Endothelial cell of umbilical vein (primary cell): Measurements from ENCODE around the gene GAA. TPM values are rescaled to one million over a fixed set of nuclear protein-coding genes. Genes with fewer than 3 reads are reported as not detected.

Experiments
- BruUV-seq: library from RNA; stranded (reverse); fragments of 400-500 nt; replicated peaks from 2 replicates; lab custom pipeline; 2021; lab: Mats Ljungman, UMichigan
- CTCF ChIA-PET: fragments of 300-600, 350-600 bp; sonication (Branson Sonifier 250); formaldehyde crosslinking; loops from one replicate; lab custom pipeline; 2021; ENCODE audit warnings: antibody characterized with exemption, inconsistent platforms; lab: Charles Lee
- POLR2A ChIA-PET: fragments of 300-600, 350-600 bp; sonication (Branson Sonifier 250); formaldehyde crosslinking; loops from one replicate; lab custom pipeline; 2021; ENCODE audit warnings: antibody characterized with exemption, inconsistent platforms; lab: Charles Lee
- DNase-seq: peaks from one replicate; pipeline ENCODE4 v3.0.0-alpha.2; 2011; ENCODE audit warnings: low read depth, low spot score
- FAIRE-seq: peaks from 2 replicates; lab custom pipeline; 2011; peaks lifted over from hg19 to GRCh38; lab: Jason Lieb, UNC
- H2AFZ ChIP-seq: 2 replicates; pipeline ENCODE4 v1.6.0; 2012; ENCODE audit warnings: low read depth, low read length, control low read depth, inconsistent platforms
- H3K27ac ChIP-seq: 2 replicates; pipeline ENCODE4 v1.5.1; 2011; ENCODE audit warnings: low read depth, mild to moderate bottlenecking, control low read depth, low read length, moderate library complexity; ENCODE audit not compliant: insufficient read depth
- H3K27me3 ChIP-seq, 2 experiments: 2 replicates each; pipeline versions ENCODE4 v1.6.0 to v1.6.1; 2011; ENCODE audit warnings: low read length in 2 of 2, mixed read lengths in 1 of 2; ENCODE audit not compliant: control insufficient read depth in 2 of 2, insufficient read depth in 2 of 2
- H3K36me3 ChIP-seq, 2 experiments: 2 replicates in 1 of 2; 3 replicates in 1 of 2; pipeline ENCODE4 v1.5.1; 2011; ENCODE audit warnings: low read length in 2 of 2, mild to moderate bottlenecking in 1 of 2, moderate library complexity in 1 of 2; ENCODE audit not compliant: control insufficient read depth in 2 of 2, insufficient read depth in 2 of 2; ENCODE audit errors: extremely low read depth in 1 of 2
- H3K4me1 ChIP-seq: 3 replicates; pipeline ENCODE4 v1.5.1; 2011; ENCODE audit warnings: mild to moderate bottlenecking, low read length; ENCODE audit not compliant: control insufficient read depth, insufficient read depth; ENCODE audit errors: extremely low read depth
- H3K4me2 ChIP-seq: 2 replicates; pipeline ENCODE4 v1.6.1; 2011; ENCODE audit warnings: low read length, control low read depth, mixed read lengths; ENCODE audit not compliant: insufficient read depth
- H3K4me3 ChIP-seq, 3 experiments: fragments of 200-600 bp in 1 of 3; sonication (generic), shearing (Covaris generic) in 1 of 3; replicated peaks in 1 of 3; 2 replicates each; pipeline ENCODE4 v1.5.1; 2011 to 2016; ENCODE audit warnings: control low read depth in 3 of 3, low read length in 3 of 3, mild to moderate bottlenecking in 2 of 3, inconsistent platforms in 1 of 3, low read depth in 1 of 3, moderate library complexity in 1 of 3; ENCODE audit not compliant: insufficient read depth in 1 of 3
- H3K79me2 ChIP-seq: 2 replicates; pipeline ENCODE4 v1.6.0; 2012; ENCODE audit warnings: low read length, inconsistent platforms; ENCODE audit not compliant: control insufficient read depth, insufficient read depth
- H3K9ac ChIP-seq: replicated peaks from 2 replicates; pipeline ENCODE3; 2011; ENCODE audit warnings: low read length, control low read depth; ENCODE audit not compliant: insufficient read depth; ENCODE audit errors: extremely low read depth
- H3K9me1 ChIP-seq: replicated peaks from 3 replicates; pipeline ENCODE4 v1.6.0; 2011; ENCODE audit warnings: mild to moderate bottlenecking, low read length; ENCODE audit not compliant: control insufficient read depth, insufficient read depth; ENCODE audit errors: extremely low read depth
- H3K9me3 ChIP-seq: replicated peaks from 2 replicates; pipeline ENCODE4 v1.5.1; 2012; ENCODE audit warnings: low read length, inconsistent platforms; ENCODE audit not compliant: control insufficient read depth, insufficient read depth
- H4K20me1 ChIP-seq: replicated peaks from 2 replicates; pipeline ENCODE3; 2011; ENCODE audit warnings: mild to moderate bottlenecking, low read length; ENCODE audit not compliant: control insufficient read depth, insufficient read depth; ENCODE audit errors: extremely low read depth
- EZH2 ChIP-seq: IDR thresholded peaks from 2 replicates; pipeline ENCODE4 v1.6.1; 2012; ENCODE audit warnings: borderline replicate concordance, low read depth, mild to moderate bottlenecking, moderate library complexity, low read length, inconsistent platforms; ENCODE audit not compliant: severe bottlenecking
- FOS ChIP-seq: IDR thresholded peaks from 2 replicates; pipeline ENCODE4 v1.6.1; 2011; ENCODE audit warnings: mild to moderate bottlenecking, low read length, moderate library complexity, borderline replicate concordance; ENCODE audit not compliant: insufficient read depth
- GATA2 ChIP-seq: IDR thresholded peaks from 2 replicates; pipeline ENCODE4 v1.7.0; 2011; ENCODE audit warnings: low read depth, mild to moderate bottlenecking, moderate library complexity, mixed read lengths, low read length; ENCODE audit not compliant: insufficient read length, insufficient read depth
- JUN ChIP-seq: IDR thresholded peaks from 2 replicates; pipeline ENCODE4 v1.6.1; 2011; ENCODE audit warnings: borderline replicate concordance, low read depth; ENCODE audit not compliant: insufficient read length, insufficient read depth
- MAX ChIP-seq: IDR thresholded peaks from 2 replicates; pipeline ENCODE4 v1.6.1; 2011; ENCODE audit not compliant: insufficient read depth, insufficient read length
- MYC ChIP-seq: IDR thresholded peaks from one replicate; pipeline ENCODE4 v1.6.1; 2011; ENCODE audit warnings: mild to moderate bottlenecking, low read depth, low read length
- POLR2A ChIP-seq: IDR thresholded peaks from 2 replicates; pipeline ENCODE4 v1.6.1; 2012; ENCODE audit warnings: low read depth, mild to moderate bottlenecking, control low read depth, low read length
- POLR2AphosphoS5 ChIP-seq: IDR thresholded peaks from 2 replicates; pipeline ENCODE4 v1.6.1; 2012; ENCODE audit warnings: low read depth, mild to moderate bottlenecking, control low read depth, low read length, moderate library complexity; ENCODE audit not compliant: insufficient read depth
- dilution Hi-C: fragments of 300-500 bp; cut with MboI; formaldehyde crosslinking; loops from one replicate; pipeline ENCODE4 v1.15.0; 2019; ENCODE audit warnings: low sequenced_read_pairs; ENCODE audit not compliant: extremely low pct_ligation_motif_present
- intact Hi-C: fragments of 100-400 bp; cut with micrococcal nuclease; formaldehyde crosslinking; loops from one replicate; pipeline ENCODE4 v1.10.0; 2022
- polyA plus RNA-seq, 4 experiments: library from polyadenylated mRNA; depleted of rRNA in 3 of 4; stranded (reverse) in 3 of 4; unstranded in 1 of 4; fragments of >200 nt; gene quantifications; 2 replicates each; pipeline versions ENCODE4 v1.2.1 to v1.2.3, GENCODE V29; 2011 to 2012; ENCODE audit warnings: missing spikeins in 1 of 4
- total RNA-seq: library from RNA; stranded (reverse); gene quantifications from 2 replicates; pipeline ENCODE4 v1.2.3, GENCODE V29; 2021
- TF ChIP-seq, protein P1 (sequence below), 2 donors: IDR thresholded peaks; 1 replicate in 1 of 2; 2 replicates in 1 of 2; pipeline ENCODE4 v1.5.1; 2011; ENCODE audit warnings: low read length in 2 of 2, mild to moderate bottlenecking in 2 of 2, moderate library complexity in 2 of 2, control low read depth in 1 of 2, inconsistent platforms in 1 of 2, low read depth in 1 of 2; ENCODE audit not compliant: insufficient read depth in 1 of 2; ENCODE audit errors: extremely low read depth in 1 of 2

GAA gene
- total and polyA plus RNA-seq, 2 donors (not counting 3 experiments of a cell fraction or from before 2014, with no cell fraction given) = 26.3 to 49.7 TPM

DNA sequence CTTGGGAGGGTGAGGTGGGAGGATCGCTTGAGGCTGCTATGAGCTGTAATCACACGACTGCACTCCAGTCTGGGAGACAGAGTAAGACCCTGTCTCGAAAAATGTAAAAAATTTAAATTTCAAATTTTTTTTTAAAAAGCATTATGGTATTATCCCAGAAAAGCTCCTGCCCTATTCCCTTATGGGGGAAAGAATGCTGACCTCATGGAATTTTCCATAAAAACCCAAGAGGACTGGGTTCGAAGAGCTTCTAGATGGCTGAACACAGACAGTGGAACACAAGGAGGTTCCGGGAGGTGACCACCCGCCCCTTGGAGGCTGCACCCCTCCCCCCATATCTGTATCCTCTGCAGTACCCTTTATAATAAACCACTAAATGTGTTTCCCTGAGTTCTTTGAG is 41.5 kb downstream of the GAA start:
- CTCF ChIA-PET = interaction anchor here (1.1 to 2.7 kb wide), 4 partner anchors 9 to 53 kb away, joined by 3 to 7 read pairs (median 5); partner anchors contain the start of gene GAA
- Histone ChIP-seq H3K4me1 (peaks cover 12% of the 10 kb centered on the region), H3K4me3 (no peak overlapping the region), H2AFZ (no peak overlapping the region), H3K9me3 (no peaks in the 10 kb centered on the region), H3K9me1 (no peaks in the 10 kb centered on the region), H3K4me2 (no peak overlapping the region), H3K9ac (no peak overlapping the region), H3K27me3 (no peaks in the 10 kb centered on the region), H4K20me1 (peaks cover 2% of the 10 kb centered on the region), H3K79me2 (peaks cover 37% of the 10 kb centered on the region), H3K36me3 (peaks cover 17 to 34% of the 10 kb centered on the region in 2 experiments), H3K27ac (no peak overlapping the region)
- BruUV-seq = no TSS peak
- FAIRE-seq (no peak), DNase-seq (no peak)
- POLR2A ChIA-PET = no interaction called here
- dilution Hi-C loops = no loop called here
- intact Hi-C loops = no loop called here
- TF ChIP-seq MAX = no peak
- TF ChIP-seq, protein P1, sequence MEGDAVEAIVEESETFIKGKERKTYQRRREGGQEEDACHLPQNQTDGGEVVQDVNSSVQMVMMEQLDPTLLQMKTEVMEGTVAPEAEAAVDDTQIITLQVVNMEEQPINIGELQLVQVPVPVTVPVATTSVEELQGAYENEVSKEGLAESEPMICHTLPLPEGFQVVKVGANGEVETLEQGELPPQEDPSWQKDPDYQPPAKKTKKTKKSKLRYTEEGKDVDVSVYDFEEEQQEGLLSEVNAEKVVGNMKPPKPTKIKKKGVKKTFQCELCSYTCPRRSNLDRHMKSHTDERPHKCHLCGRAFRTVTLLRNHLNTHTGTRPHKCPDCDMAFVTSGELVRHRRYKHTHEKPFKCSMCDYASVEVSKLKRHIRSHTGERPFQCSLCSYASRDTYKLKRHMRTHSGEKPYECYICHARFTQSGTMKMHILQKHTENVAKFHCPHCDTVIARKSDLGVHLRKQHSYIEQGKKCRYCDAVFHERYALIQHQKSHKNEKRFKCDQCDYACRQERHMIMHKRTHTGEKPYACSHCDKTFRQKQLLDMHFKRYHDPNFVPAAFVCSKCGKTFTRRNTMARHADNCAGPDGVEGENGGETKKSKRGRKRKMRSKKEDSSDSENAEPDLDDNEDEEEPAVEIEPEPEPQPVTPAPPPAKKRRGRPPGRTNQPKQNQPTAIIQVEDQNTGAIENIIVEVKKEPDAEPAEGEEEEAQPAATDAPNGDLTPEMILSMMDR (IDR thresholded peaks at IDR 0.05; ENCODE audit: extremely low read depth in 1 of 2, insufficient read depth in 1 of 2, low read depth in 1 of 2, low read length in 2 of 2) = no peak
- no peak for TF ChIP-seq POLR2AphosphoS5
- no peak for TF ChIP-seq FOS
- TF ChIP-seq POLR2A = no peak
- no peak for TF ChIP-seq MYC
- TF ChIP-seq EZH2 = no peak
- no peak for TF ChIP-seq JUN
- TF ChIP-seq GATA2 = no peak
